HG03521 (cell line): Measurements from ENCODE around the gene TMPRSS6.
"Not testable (repeated sequence)": the region's sequence is repeated elsewhere in the genome, so short reads cannot be mapped to it uniquely, and the experiment has no call there.

Experiments used
- ATAC-seq: cut with Tn5 transposase; IDR thresholded peaks from one replicate; pipeline ENCODE4 v1.9.1; 2021; ENCODE audit warnings: mild to moderate bottlenecking, moderate library complexity; ENCODE audit not compliant: unreplicated experiment

The TMPRSS6 gene

DNA sequence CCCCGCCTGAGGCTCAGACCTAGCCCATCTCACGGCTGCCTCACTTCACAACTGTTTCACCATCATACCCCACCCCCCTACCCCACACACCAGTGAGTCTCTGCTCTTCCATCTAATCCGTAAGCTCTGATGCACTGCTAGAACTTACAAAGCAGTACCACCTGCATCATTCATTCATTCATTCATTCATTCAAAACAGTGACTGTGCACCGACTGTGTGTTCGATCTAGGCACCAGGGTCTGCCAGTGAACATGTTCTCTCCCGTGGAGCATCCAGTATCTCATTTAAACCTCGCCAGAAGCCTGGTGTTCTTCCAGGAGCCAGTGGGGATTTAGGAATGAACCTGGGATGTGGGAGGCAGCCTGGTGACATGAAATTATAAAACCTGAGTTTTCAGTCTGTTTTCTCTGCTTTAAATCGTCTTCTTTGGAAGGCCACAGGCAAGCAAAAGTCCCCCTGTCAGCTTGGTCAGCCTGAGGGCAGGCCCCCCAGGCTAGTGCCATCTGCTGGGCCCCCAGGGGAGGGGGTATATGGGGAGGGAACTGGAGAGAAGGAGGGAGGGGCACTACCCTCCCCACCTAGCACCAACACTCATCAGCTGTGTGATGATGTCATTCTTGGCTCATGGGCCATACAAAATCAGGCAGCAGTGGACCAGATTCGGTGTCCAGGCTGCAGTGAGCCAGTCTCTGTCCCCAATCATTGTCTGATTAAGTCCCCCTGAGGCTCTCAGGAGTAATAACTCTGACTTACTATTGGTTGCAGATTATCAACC lies 18.4 kb downstream of the TMPRSS6 start:
- no peak for ATAC-seq

DNA sequence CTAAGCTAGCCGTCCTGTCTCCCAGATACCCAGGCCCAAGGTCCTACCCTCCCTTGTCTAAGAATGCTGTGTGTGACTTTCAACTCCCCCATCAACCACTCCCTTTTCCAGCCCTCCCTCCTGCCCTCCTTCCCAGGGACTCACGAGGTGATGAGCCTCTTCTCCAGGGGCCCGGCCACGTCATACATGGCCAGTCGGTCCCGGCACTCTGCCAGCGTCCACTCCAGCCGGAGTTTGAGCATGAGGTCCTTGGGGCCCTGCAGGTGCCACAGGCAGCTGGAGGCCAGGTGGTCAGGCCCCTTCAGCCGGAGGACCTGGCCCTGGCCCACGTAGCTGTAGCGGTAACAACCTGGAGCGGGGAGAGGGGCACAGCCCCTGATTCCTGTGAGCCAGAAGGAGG lies 20.1 kb downstream of the TMPRSS6 start:
- ATAC-seq = no peak

DNA sequence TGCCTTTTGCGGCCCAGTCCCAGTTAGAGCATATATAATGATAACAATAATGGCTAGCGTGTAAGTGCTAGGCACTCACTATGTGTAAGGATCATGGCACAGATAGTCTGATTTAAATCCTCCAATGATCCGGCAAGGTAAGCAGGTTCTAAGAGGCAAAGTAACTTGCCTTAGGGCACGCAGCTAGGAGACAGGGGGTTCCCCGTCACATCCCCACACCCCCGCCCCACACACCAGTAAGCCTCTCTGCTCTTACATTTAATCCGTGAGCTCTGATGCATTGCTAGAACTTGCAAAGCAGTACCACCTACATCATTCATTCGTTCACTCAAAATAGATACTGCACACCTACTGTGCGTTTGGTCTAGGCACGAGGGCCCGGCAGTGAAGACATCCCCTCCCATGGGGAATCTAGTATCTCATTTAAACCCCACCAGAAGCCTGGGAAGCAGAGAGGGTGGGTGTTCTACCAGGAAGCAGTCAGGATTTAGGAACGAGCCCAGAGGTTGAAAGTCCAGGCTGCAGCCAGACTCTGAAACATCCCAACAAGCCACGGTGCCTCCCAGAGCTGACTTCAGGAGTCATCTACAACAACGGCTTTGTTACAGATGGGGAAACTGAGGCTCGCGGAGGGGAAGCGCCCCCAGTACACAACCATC lies 20.6 kb downstream of the TMPRSS6 start:
- ATAC-seq = no peak

DNA sequence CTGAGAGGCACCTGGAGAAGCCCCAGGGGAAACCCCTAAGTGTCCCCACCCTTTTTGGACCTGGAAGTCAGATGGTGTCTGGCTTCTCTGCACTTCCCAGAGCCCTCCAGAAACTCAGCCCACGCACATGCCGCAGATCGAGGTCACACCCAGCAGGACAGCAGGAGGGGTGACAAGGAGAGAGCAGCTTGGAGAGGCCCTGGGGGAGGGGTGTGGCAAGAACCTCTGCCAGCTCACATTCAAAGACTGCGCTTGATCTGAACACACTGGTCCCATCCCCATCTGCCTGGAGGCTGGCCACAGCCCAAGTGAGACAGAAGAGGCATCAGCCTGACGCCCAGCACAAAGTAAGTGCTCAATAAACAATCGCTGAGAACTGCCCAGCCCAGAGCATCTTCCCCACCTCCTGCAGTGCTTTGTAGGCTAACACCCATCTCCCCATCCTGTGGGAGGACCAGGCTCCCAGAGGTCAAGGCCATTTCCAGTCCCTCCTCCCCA lies 21.4 kb downstream of the TMPRSS6 start:
- ATAC-seq = no peak

DNA sequence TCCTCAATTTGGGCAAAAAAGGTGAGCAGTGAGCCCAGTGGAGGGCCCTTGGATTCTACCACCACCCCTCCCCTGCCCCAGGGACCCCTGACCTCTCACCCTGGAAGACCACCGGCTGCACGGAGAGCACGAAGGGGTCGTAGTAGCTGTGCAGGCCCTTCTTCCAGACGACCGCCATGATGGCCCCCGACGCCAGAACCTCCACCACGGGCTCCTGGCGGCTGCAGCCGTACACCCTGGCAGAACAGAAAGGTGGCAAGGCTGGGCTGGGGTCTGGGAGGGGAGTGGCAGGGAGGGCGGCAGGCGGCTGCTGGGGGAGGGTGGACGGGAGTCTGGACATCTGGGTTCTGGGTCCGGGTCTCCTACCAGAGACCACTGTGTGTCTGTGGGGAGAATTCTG lies 23.3 kb downstream of the TMPRSS6 start:
- no peak for ATAC-seq

DNA sequence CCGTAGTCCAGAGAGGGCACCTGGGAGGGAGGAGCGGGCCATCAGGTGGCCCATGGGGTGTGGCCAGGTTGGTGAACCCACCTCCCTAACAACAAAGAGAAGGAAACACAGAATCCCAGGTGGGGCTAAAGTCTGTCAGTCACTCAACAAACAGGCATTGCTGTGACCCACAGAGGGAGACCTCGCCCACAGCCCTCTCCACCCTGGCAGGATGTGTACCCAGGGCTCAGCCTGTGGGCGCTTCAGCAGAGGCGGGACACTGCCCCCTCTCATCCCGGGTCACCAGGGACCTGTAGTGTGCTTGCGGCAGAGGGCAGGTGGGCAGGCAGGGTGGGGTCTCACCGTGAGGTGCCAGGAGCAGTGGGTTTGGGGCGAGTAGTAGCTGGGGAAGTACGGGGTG lies 25.1 kb downstream of the TMPRSS6 start:
- no peak for ATAC-seq

DNA sequence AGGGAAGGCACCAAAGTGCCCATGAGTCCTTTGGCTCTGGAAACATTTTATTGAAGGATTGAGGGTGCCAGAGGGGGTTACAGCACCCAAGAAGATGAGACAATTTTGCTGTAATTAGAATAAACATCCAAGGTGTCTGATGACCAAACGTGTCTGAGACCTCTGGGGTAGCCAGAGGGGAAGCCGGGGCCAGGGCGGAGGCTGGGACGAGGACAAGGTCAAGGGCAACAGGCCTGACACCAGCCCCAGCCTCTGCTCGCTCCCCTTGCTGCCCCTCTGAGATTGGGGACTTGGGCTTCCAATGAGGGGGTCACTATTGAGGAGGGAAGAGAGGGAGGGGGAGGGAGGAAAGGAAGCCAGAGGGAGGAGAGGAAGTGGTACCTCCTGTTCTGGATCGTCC lies 25.6 kb downstream of the TMPRSS6 start:
- ATAC-seq = no peak

DNA sequence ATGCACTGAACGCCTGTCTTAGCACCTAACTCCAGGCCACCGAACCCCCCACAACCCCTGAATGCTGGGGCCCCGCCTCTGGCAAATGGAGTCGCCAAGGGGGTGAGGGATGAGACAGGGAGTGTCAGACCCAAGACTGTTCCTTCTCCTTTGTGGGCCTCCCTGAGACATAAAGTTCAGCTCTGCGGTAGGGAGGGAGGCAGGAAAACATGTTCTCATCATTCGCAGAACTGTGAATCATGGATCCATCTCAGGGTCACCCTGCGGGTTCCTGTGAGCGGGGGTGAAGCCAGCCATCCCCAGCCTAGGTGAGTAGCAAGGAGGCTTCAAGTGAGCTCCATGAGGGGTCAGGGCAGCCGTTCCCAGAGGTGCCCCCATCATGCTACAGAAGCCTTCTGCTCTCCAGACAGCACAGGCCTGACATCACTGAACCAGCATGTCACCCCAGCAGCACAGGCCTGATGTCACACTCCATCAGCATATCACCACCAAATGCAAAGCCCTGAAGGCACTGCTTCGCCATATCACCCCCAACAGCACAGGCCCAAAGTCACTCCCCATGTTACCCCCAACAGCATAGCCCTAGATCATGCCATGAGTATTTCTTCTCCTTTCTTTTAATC lies 27.2 kb downstream of the TMPRSS6 start:
- no peak for ATAC-seq

DNA sequence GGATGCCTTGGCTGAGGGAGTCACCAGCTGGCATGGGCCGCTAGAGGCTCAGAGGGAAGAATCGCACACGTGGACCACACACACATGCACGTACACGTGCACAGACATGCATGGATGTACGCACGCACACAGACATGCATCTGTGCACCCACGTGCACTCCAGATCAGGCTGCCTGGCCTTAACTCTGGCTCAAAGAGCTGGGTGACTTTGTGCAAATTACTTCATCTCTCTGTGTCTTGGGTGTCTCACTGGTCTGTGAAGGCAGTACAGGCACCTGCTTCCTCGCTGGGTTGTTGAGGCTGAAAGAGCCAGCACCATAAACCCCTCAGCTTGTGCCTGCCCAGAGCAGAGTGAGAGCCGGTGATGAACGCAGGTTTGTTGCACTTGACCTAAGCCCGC lies 28.7 kb downstream of the TMPRSS6 start:
- ATAC-seq = no peak

DNA sequence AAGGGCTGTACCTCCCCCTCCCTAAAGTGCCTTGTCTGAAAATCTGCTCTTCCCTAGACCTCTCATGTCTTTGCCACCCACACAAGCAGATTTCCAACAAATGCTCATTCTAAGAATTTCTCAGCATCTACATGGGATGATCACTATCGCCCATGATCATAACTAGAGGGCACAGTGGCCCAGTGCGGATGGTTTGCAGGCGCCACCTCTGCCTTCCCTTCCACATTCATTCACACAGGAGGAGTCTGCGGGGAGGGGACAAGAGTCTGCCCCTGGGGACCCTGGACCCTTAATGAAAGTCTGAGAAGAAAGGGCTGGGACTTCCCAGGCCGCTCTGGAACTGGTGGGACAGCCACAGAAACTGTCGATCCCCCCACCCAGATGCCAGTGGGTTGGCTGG lies 29.1 kb downstream of the TMPRSS6 start:
- ATAC-seq = no peak

DNA sequence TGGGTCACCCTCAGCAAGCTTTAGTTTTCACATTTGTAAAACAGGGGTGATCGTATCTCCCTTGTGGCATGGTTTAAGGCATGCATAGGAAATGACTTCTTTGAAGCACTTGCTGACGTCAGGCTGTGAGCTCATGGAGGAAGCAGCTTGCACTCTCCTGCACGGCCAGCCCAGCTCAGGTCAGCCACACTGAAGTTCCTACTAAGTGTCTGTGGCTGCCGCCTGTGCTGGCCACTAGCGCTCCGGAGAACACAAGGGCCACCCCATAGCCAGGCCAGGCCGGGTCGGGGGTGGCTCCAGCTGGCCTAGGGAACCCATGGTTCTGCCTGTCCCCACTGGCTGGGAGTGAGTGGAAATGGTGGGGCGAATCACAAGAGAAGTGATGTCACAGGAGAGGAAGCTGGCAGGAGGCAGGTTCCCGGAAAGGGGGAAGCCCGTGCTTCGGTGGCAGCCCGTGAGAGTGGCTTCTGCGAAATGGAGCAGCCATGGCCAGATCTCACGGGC lies 29.8 kb downstream of the TMPRSS6 start:
- no peak for ATAC-seq

DNA sequence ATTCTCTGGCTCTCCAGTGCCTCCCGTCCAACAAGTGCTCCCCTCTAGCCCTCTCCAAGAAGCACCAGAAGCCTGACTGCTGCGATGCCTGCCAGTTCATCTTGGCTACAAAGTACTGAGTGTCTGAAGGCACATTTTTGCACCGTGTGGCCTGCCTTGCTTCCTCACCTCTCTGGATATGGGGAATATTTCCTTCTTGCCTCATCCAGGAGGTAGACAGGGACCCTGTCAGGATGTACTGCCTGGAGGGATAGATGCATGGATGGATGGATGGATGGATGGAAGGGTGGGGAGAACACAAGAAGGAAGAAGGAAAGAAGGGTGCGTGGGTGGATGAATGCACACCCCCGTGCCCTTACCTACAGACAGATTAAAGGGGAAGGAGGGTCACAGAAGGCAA lies 30.4 kb downstream of the TMPRSS6 start:
- ATAC-seq = no peak

DNA sequence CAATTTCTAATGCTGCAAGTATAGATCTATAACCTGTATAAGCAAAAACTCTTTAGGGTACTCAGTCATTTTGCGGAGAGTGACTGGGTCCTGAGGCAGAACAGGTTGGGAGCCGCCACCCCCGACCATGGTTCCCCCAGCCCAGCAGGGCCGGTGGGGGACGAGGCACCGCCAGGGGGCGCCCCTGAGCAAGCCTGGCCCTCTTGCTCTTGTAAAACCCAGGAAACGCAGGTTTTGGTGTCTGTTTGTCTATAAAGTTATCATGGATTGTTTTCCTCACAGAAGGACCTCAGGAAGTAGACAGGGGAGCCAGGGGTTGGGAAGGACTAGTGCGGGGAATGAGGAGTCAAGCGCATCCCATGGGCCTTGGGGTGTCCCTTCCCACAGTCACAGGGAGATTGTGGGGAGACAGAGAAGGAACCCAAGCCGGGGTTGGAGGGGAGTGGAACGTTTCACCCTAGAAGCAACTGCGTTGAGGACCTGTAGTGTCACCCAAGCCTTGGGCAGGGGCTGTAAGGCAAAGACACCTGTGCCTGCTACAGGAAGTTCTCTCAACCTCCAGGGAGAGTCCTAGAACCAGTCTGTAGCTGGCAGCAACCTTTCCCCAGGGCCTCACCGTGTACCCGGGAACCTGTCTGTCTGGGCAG lies 31.6 kb downstream of the TMPRSS6 start:
- no peak for ATAC-seq

DNA sequence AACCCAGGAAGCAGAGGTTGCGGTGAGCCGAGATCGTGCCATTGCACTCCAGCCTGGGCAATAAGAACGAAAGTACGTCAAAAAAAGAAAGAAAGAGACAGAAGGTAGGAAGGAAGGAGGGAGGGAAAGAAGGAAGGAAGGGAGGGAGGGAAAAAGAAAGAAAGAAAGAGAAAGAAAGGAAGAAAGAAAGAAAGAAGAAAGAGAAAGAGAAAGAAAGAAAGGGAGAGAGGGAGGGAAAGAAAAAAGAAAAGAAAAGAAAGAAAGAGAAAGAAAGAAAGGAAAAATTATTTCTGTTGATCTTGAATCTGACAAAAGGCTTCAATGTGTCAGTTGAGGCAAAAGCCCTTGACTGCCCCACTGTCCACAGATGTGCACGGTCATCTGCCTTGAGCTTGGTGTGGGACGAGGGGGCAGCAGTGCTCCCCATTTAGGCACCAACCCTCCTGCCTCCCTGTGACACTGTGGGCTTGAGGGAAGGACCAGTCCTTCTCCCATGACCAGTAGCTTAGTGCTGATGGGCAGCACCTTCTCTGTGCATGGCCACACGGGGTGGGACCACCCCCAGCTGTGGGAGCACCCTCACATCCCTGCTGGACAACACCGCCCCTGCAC lies 33.6 kb downstream of the TMPRSS6 start:
- ATAC-seq = no peak

DNA sequence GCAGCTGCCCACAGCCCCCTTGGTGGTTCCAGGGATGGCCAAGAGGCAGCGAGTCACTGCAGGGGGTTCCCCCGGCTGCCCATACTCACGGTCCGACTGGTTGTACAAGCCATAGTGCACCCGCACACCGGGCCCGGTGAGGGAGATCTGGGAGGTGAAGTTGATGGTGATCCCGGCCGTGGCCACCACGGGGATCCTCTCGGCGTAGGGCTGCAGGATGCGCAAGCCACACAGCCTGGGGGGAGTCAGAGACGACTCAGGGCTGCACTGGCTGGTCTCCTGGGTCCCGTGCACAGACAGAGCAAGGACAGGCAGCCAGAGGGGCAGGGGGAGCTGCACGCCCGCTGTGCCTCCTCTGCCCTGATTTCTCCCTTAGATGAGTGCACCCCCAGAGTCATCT lies 34.5 kb downstream of the TMPRSS6 start:
- ATAC-seq = no peak

DNA sequence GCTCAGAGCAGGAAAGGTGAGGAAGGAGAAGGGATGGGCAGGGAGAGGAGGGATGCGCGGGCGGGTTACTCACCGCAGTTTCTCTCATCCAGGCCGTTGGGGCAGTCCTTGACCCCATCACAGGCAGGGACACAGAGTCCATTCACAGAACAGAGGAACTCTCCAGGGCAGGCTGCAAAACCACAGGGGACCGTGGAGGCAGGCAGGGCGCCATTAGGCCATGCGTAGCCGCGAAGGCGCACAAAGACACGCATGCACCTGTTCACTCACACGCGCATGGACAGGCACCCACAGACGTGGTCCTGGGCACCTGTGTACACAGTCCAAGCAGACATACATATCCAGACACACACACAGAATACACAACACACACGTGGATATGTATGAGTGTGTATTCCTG lies 35.0 kb downstream of the TMPRSS6 start:
- no peak for ATAC-seq

DNA sequence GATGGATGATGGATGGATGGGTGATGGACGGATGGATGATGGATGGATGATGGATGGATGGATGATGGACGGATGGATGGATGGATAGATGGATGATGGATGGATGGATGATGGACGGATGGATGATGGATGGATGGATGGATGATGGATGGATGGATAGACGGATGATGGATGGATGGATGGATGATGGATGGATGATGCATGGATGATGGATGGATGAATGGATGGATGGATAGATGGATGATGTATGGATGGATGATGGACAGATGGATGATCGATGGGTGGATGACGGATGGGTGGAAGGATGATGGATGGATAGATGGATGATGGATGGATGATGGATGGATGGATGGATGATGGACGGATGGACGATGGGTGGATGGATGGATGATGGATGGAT lies 36.8 kb downstream of the TMPRSS6 start:
- no peak for ATAC-seq

DNA sequence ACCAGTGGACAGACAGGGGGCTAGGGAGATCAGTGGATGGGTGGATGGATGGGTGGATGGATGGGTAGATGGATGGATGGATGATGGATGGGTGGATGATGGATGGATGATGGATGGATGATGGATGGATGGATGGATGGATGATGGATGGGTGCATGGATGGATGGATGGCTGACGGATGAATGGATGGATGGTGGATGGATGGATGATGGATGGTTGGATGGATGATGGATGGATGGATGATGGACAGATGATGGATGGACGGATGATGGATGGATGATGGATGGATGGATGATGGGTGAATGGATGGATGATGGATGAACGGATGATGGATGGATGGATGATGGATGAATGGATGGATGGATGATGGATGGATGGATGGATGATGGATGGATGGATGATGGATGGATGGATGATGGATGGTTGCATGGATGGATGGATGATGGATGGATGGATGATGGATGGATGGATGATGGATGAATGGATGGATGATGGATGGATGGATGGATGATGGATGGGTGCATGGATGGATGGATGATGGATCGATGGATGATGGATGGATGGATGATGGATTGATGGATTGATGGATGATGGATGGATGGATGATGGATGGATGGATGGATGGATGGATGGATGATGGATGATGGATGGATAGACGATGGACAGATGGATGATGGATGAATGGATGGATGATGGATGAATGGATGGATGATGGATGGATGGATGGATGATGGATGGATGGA lies 37.5 kb downstream of the TMPRSS6 start:
- ATAC-seq = not testable (repeated sequence)

DNA sequence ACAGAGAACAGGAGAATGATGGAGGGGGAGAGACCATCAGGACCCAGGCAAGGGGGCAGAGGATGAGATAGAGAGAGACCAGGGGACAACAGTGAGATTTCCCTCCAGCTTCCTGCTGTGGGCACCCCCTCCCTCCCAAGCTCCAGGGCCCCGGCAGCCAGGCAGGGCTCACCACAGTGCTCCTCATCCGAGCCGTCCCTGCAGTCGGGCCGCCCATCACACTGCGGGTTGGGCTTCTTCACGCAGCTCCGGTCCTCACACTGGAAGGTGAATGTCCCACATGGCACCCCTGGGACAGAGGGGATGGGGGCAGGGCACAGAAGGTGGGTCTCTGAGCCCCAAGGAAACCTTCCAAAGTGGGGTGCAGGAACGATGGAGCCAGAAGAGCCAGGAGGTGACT lies 38.8 kb downstream of the TMPRSS6 start:
- ATAC-seq = no peak

DNA sequence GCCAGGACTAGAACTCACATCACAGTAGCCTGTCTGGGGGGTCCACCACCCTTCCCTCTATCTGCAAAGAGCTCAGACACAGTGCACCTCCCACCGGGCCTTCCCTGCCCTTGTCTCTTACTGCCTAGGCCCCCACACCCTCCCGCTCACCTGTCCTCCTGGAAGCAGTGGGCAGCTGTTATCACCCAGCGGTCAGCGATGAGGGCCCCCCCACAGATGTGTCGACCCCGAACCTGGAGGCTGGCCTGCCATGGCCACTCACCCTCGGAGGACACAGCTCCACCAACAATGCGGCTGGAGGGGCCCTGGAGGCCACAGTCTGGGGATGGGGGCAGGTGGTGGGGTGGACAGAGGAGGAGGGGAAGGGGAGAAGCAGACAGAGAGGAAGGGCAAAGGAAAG lies 39.2 kb downstream of the TMPRSS6 start:
- no peak for ATAC-seq
